NCI-H146 treated with DMSO at 0.1 percent for 48 hours (cell line): Measurements from ENCODE around the gene B3GLCT.
"Not testable (repeated sequence)": the region's sequence is repeated elsewhere in the genome, so short reads cannot be mapped to it uniquely, and the experiment has no call there.

Experiments
- DNase-seq: peaks from one replicate; lab custom pipeline; 2025; ENCODE audit not compliant: unreplicated experiment; lab: John Stamatoyannopoulos, UW

B3GLCT gene

DNA sequence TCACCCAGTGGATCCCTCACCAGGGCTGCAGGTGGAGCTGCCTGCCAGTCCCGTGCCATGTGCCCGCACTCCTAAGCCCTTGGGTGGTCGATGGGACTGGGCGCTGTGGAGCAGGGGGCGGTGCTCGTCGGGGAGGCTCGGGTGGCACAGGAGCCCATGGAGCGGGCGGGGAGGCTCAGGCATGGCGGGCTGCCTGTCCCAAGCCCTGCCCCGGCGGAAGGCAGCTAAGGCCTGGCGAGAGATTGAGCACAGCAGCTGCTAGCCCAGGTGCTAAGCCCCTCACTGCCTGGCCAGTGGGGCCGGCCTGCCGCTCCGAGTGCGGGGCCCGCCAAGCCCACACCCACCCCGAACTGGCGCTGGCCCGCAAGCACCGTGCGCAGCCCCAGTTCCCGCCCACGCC is 16.8 kb upstream of the B3GLCT start:
- DNase-seq, result no peak

DNA sequence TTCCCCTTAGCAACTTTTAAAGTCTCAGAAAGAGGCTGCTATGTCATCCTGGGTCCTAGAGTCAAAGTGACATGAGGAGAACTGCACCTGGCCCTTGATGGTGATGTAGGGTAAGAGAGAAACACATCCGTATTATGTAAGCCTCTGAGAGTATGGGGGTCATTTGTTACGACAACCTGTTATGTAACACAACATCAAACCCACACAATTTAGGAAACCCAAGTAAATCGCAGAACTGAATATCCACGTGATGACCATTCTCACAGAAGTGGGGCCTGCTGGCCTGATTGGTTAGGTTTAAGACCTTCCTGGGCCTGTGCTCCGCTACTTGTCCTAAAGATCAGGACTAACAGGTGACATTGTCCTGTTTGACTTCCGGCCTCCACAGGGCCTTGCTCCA is 15.3 kb upstream of the B3GLCT start:
- no peak for DNase-seq

DNA sequence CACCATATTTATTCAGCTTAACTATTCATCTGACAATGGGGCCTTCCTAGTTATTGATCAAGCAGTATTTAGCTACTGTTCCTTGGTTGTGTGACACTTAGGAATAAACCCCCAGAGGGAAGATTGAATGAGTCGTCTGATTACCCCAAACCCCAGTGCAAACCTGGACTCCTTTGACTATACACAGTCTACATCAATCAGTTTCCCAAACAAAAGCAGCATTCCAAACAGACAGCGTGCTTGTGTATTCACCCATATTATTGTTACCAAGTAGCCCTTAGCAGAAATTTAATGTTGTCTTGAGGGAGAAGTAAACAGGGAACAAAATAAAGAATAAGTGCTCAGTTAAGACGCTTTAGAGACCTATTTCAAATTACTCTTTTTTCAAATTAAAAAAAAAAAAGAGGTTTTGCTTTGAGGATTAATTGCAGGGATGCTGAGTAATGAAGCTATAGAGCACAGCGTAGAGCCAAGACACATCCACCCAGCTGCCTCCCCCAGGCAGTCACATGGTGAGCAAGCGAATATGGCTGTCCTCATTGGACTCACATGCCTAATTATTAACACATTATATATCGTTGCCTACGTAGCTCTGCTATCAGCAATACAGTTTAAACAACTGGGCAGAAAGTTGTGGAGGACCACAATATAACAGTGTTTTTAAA is 14.7 kb upstream of the B3GLCT start:
- DNase-seq, result no peak

DNA sequence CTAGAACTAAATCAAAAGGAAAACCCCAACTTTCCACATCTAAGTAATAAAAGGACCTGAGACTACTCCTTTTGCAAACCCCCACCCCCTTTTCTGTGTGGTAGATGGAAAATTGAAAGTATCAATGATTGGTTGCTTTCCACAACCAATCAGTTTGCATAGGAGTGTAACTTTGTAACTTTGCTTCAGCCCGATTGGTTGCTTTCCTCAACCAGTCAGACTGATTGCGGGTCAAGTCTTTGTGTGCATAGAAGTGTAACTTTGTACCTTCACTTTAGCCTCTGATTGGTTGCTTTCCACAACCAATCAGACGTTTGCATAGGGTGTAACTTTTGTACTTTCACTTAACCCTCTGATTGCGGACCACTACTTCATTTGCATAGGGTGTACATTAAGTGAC is 8.0 kb upstream of the B3GLCT start:
- no peak for DNase-seq

DNA sequence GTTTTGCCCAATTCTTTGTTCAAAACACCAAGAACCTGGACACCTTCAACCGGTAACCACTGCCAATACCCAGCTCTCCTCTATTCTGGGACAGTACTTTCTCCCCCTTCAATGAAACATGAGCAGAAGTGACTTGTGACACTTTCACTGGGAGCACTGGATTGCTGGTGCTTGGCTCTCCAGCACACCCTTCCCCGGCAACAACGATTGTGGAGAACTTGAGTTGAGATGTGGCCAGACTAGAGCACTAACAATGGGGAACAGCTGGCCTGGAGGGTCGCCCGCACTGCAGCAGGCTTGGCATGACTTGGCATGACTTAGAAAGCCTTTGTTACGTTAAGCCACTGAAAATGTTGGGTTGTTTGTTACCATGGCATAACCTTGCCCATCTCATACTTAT is 7.5 kb upstream of the B3GLCT start:
- DNase-seq, result no peak

DNA sequence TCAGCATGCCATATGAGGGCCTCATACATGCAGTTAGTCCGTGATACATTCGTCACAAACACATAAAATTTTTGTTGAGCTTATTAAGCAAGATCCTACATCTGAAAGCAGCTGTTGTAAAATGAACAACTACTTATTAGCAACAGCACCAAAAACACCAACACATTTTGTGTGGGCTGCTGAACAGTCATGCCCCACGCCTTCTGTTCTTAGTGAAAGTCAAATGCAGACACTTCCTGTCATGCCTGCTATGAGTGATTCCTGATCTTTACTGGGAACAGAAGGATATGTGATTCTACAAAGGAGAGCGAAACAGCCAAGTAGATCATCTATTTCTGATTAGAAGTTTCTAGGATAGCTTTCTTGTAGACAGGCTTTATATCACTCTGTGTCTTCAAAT is 4.2 kb upstream of the B3GLCT start:
- DNase-seq, result no peak

DNA sequence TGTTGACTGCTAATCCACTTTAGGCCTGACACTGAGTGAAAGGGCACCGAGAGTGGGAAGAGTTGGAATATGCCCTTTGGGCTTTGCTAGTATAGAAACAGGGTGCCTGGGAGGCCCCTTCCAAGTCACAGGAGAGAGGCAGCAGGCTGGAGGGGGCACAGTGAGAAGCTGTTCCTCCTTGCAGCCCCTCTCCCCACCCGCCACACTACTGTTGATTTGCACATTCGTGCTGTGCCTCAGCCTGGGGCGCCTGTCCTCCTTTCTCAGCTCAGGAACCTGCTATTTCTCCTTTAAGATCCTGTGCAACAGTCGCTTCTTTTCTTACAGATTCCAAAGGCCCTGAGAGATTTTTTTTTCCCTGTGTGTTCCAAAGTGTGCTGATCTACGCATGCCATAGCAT is 2.8 kb upstream of the B3GLCT start:
- DNase-seq, result no peak

DNA sequence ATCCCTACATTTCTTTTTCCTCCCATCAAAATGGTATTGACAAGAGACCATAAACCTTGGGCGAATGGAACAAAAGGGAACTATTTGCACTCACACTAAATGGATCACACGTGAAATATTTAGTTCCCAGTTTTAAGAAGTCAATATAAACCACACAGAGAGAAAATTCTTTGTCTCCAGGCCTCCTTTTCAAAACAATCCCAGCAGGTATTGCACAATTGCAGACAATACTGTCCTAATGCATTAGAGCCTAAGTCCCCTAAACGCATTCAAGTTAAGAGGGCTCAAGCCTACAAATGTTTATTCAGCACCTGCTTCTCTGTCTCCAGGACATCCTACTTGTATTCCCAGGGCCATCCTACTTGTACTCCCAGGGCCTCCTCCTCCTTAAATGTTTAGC is 1.3 kb upstream of the B3GLCT start:
- DNase-seq, result no peak

DNA sequence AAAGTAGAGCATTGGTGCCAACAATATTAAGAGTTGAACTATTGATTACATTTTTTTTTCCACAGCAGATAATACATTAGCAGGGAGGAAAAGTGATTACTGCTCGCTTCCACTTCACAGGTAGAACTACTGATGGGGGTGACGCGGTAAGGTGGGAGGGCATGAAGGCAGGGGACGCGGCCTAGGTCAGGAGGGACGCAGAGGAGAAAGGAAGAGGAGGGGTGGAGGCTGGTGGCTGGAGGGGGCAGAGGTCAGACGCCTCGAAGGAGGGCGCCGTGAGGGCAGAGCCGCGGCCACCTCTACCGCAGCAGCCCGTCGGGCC is 287 bp upstream of the B3GLCT start:
- no peak for DNase-seq

DNA sequence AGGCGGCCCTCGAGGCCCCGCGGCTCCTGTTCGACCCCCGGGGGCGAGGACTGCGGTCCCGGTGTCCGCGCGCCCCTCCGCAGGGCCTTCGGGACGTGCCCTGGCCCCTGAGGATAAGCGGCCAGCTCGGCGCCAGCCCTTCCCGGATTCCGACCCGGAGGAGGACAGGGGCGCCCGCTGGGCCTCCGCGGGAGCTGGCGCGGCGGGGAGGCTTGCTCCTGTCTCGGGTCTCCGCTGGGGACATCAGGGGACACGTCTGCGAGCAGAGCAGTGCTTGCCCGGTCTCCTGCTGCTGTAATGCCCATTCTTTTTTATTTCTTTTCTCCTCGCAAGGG is 829 bp downstream of the B3GLCT start:
- DNase-seq, result no peak

DNA sequence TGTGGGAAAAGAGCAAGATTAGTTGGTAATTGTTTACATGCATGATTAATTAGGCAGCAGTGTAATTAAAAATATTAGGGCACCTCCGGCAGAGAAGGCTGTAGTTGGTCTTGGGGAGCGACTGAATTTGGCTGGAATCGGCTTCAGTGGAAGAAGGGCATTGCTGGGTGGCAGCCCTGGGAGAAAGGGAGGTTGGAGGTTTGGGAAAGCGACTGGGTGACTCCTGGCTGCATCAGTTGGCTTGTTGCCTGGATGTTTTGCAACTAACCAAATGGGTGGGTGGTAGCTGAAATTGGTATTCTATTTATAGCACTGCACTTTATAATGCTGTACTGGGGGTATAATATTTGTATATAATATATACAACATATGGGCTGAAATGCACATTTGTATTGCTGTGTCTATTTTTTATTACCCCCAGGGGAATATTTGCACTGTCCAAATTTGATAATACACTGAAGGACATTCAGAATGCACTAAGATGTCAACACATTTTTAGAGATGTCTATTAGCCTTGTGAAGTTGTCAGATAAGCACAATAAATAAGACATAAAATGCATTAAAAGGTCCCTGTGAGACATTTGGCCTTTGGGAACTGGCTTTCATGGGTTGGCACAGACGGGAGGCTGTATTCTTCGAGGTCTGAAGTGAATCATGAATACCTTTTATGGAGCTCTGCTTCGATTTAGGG is 1.7 kb downstream of the B3GLCT start:
- DNase-seq, result no peak

DNA sequence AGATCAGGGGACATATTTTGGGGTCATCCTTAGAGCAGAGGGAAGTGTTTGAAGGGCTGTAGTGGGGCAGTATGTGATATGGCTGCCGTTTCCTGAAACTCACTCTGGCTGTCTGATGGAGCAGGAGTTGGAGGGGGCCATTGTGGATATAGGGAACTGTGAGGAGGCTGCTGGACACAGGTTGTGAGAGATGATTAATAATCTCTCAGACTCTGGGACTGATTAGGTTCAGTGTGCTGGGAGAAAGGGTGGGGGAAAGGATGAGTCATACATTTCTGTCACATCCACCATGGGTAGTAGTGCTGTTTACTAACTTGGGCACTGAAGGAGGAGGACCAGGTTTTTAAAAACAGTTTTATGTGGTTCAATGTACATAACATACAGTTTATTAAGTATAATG is 4.8 kb downstream of the B3GLCT start:
- DNase-seq, result no peak

DNA sequence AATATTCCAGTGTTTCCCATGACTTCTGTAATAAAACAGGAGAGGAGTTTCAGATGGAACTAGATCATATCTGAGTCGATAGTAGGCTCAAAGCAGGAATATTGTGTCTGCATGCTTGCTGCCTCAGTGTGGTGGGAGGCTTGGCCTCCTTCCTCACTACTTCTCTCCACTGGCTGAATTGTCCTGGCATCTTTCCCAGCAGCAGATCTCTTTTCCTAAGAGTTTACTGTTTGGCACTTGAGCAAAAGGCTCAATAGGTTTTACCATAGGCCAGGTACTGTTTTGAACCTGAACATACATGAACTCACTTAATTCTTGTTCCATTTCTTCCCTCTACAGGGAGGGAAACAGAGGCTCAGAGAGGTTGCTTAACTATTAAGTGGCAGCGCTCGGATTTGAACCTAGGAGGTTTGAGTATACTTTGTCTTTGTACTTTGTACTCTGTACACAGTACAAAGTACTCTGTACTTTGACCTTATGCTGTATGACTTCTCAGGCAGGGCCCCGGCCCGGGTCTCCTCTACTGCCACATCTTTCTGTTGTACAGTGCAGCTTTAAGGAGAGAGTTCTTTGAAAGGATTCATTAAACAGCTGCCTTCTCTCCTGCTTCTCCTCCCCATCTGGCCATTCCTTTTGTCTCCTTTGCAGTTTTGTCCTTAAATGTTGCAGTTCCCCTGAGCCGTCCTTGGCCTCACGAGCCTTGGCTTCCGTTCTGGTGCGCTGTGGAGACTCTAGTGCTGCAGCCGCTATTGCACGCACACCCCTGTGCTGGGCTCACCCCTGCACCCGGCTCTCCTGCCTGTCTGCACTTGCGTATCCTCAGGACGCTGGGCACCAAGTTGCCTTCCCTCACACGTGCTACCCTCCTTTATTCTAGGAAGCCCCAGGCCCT is 8.1 kb downstream of the B3GLCT start:
- DNase-seq, result no peak

DNA sequence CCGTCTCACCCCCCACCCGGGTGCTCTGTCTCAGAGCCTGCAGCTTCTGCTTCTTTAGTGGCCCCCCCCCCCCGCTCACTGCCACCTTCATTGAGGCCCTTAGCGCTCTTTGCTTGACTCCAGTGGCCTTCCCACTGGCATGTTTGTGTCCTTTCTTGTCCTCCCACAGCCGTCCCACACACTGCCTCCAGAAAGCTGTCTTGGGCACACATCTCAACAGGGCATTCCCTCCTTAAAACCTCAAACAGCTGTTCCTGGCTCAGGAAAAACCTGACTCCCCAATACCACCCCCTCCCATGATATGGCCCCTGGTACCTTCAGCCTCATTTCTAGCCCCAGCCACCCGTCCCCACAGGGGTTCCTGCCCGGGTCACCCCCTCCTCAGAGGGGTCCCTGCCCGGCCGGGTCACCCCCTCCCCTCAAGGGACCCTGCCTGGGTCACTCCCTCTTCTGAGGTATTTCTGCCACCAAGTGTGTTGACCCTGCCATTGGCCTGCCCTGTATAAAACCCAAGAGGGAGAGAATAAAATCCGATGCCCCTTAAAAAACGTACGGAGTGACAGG is 8.9 kb downstream of the B3GLCT start:
- no peak for DNase-seq

DNA sequence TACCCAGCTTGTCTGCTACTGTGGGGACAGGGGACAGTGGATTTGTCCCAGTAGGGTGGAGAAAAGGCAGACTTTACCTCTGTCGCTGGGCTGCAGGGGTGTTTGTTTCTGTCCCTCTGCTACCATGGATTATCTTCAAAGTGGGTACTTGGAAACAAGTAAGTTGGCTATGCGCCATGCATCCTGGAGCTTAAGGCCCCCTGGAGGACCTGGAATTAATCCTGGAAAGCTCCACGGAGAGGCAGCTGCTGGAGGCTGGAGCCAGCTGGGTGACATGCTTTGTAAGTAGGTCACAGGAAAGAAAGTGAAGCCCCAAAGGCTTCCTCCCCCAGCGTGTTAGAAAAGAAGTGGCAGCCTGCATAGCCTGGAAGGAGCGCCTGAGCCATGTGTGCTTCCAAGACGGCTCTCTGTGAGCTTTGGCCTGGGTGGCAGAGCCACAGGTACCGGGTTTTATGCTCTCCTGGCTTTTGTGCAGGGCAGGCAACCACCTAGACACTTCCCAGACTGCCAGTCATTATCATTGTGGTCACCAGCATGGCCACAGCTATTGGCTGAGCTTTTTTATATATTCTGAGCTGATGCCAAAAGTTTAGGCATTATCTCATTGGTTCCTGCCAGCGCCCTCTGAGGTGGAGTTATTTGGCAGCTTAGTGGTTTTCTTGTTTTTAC is 9.5 kb downstream of the B3GLCT start:
- no peak for DNase-seq

DNA sequence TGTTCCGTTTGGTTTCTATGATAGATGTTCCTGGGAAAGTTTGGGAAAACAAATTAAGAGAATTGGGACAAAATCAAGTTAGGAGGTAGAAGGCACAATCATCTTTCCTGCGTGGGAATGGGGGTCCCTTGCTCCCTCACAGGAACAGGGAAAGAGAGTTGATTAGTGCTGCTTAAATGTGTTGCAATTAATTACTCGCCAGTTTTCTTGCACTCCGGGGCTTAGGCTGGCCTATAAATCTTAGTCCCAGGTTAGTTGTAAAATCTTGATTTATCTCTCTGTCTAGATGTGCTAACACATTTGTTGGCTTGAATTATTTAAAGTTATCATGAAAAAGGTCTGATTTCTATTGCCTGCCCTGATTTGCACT is 10.1 kb downstream of the B3GLCT start:
- DNase-seq, result no peak

DNA sequence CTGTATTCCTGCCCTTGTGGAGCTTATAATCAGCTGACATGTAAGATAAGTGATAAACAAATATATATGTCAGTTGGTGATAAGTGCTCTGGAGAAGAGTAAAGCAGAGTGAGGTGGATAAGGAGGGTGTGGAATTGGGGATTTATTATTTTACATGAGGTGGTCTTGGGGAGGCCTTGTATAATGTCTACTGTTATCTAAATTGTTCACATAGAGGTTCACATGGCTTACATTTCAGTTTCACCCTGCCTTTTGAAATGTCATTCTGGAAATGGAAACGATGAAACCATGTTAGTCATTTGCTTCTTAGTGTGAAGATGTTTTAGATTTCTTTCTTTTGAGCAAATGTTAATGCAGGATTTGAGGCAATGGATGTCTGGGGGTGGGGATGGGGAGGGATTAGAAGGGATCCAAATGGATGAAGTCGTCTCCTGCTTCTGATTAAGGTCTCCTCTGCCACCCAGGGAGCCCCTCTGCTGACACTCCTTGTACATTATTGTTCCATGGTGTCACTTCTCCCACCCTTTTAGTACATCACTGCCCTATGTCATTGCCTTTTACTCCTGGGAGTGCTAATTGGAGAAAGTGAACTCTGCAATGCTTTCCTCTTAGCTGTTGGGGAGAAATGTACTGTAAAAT is 14.0 kb downstream of the B3GLCT start:
- DNase-seq, result no peak

DNA sequence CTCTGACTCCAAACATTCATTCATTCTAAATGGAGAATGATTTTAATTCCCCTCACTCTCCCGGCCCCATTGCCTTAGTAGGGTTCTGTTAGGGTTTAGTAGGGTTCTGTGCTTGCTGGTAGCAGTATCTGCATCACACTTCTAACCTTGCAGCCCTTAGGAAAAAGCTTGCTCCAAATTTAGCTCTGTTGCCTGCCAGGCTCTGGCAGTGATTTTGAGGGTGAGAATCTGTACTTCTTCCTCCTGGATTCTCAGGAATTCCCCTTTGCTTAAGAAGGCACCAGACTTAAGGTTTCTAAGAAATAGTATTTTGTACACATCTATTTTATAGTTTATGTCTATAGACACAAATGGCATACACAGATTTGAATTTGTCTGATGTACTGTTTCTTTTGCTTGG is 14.7 kb downstream of the B3GLCT start:
- no peak for DNase-seq

DNA sequence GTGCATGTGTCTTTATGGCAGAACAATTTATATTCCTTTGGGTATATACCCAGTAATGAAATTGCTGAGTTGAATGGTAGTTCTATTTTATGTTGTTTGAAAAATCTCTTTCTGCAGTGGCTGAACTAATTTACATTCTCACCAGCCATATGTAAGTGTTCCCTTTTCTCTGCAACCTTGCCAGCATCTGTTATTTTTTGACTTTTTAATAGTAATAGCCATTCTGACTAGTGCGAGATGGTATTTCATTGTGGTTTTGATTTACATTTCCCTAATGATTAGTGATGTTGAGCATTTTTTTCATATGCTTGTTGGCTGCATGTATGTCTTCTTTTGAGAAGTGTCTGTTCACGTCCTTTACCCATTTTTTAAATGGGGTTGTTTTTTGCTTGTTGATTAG is 17.1 kb downstream of the B3GLCT start:
- DNase-seq, result not testable (repeated sequence)

DNA sequence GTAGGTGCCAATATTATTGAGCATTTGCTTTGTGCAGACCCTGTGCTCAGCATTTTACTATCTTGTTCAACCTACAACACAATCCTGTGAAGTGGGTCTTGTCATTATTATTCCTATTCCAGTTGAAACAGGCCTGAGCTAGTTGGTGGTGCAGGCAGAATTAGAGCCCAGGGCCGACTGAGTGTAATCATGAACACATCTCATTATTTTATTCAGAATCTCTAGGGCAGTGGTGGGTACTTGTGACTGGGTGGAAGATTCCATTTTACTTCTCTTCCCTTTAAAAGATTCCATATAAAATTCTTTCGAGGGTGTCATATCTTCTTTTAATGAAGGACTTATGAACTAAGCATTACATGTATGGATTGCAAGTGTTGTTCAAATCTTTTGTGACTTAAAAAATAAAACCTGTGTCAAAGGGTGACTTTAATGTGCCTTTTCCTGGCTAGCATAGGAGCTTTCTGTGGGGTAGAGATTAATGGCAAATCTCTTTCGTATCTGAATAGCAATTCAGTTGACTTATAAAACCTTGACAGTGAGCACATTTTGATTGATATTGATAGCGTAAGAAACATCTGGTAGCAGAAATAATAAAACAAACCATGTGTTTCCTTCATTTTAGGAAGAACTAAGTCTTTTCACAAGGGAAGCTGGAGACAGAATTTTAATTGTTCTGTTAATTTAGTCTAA is 20.3 kb downstream of the B3GLCT start:
- DNase-seq, result no peak

DNA sequence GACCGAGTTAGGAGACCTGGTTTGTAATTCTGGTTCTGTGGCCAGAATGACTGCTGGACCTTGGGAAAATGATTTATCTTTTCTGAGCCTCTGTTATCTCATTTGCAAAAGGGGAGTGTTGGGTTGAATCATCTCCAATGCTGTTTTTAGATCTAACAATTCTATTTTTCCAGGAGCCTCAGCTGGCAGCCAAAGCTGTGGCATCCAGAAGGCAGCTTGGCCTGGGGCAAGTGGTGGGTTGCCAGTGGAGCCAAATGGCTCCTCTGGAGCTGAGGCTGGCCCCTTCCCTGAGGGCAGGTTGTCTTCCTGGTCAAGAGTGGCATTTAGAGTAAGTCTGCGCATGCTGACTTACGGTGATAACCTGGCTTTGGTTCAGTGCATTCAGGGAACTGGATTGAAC is 21.3 kb downstream of the B3GLCT start:
- no peak for DNase-seq
